ENCODE data around the gene LCN15. TPM values are rescaled to one million over a fixed set of nuclear protein-coding genes. Genes with fewer than 3 reads are reported as not detected.
A peak's percentile ranks its signal among the peaks of the same experiment; 100 is the strongest.

The LCN15 gene
- total and polyA plus RNA-seq, 2 of the 13 experiments (the other 11 are each of a cell fraction or from before 2014, with no cell fraction given): 1.3 to 53.7 TPM

GRCh38 chr9:136729144-136729543 is 35.2 kb downstream of the LCN15 start (continued):
- TF ChIP-seq ZNF407 (CRISPR knock-in tag; IDR thresholded peaks at IDR 0.05; ENCODE audit: not compliant biosample characterization) (no peak), ZNF280B (CRISPR knock-in tag; IDR thresholded peaks at IDR 0.05; ENCODE audit: borderline replicate concordance) (0 out of 2 replicates have a peak, but pooled peaks have one; percentile 12), AKNA (CRISPR knock-in tag; IDR thresholded peaks at IDR 0.05; ENCODE audit: borderline replicate concordance) (no peak), E2F5 (CRISPR knock-in tag; conservative IDR thresholded peaks at IDR 0.05) (no peak), ZNF746 (CRISPR knock-in tag; IDR thresholded peaks at IDR 0.05) (no peak), TEF (CRISPR knock-in tag; IDR thresholded peaks at IDR 0.05) (no peak), ZNF343 (CRISPR knock-in tag; IDR thresholded peaks at IDR 0.05) (no peak), RFXANK (CRISPR knock-in tag; IDR thresholded peaks at IDR 0.05) (no peak), AGO1 (IDR thresholded peaks at IDR 0.05; ENCODE audit: low read depth, low read length, poor library complexity, severe bottlenecking) (no peak), SP2 (CRISPR knock-in tag; IDR thresholded peaks at IDR 0.05) (no peak), CEBPB (IDR thresholded peaks at IDR 0.05; ENCODE audit: borderline replicate concordance, low read depth, low read length) (no peak), REL (CRISPR knock-in tag; conservative IDR thresholded peaks at IDR 0.05) (no peak)
